Measurements from ENCODE around the gene LRIT1. TPM values are rescaled to one million over a fixed set of nuclear protein-coding genes. Genes with fewer than 3 reads are reported as not detected.

LRIT1 gene
- total RNA-seq, 1 donor from 2014 or later, result not detected

- no peak for DNase-seq
Observed at GRCh38 chr10:84254552-84255478, 13.5 kb upstream of the LRIT1 start.

DNA sequence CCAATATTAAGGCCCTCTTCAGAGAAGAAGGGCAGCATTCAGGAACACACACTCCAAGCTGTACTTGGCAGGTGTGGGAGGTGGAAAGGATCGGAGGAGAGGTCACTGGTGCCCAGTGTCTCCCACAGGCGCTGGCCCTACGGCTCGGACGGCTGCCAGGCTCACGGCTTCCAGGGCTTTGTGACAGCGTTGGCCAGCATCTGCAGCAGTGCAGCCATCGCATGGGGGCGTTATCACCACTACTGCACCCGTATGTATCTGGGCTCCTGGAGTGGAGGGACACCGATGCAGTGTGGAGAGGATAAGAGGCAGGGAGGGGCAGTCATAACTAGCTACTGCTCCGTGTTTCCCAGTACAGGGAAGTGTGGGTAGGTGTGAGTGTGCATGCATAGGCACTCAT, 7.4 kb upstream of the LRIT1 start:
- no peak for DNase-seq

DNA sequence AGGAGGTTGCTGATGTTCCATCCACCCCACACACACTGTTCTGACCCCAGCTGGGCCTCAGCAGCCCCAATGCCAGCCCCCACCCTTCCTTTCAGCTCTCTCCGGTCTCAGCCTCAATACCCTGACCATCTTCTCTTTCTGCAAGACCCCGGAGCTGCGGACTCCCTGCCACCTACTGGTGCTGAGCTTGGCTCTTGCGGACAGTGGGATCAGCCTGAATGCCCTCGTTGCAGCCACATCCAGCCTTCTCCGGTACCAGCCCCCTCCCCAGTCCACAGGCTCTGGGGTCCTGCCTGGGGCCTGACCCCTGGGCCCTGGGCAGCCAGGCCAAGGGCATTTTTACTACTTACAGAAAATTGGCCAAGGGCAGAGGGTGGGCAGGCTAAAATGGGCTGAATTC, 6.2 kb upstream of the LRIT1 start:
- no peak for DNase-seq

DNA sequence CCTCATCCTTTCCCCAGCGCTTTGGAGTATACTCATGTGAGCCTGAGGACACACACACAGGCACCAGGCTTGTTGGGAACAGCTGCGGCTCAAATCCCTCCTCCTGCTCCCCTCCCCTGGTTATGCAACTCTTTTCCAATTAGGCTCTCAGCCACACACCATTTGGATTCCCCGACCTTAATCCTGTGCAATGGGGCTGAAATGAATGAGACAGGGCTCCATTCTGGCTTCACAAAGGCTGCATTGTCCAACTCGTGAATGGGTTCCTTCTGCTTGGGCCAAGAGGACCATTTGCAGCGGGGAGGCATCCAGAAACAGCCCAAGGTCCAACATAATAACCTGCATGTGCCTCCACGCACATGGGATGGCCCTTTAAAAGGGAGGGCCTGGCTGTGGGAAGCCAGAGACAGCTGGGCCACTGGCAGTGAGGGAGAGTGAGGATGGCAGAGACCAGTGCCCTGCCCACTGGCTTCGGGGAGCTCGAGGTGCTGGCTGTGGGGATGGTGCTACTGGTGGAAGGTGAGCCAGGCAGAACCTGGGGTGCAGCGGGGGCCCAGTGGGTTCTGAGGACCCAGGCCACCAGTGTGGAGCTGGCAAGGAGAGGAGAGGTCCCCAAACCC, 3.4 kb upstream of the LRIT1 start, which contains the start of gene RGR:
RGR (plus strand) TSS at position 403 of the 620 bp plus-strand sequence; CDS start at position 441, 38 bp downstream.
- DNase-seq, result peak; percentile 95

DNA sequence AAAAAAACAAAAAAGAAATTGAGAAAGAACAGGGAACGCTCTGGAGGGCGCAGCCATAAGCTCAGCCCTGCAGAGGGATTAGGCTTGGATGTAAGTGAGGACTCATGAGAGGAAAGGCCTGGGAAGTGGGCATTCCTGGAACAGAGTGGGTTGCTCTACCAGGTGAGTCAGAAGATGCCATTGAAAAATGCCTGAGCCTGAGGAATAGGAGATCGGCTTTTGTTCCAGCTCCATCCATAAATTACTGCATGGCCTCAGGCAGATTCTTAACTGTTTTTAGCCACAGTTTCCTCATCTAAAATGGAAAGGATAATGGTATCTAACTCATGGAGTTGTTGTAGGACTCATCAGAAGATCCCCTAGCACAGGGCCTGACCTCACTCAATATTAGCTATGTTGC, 2.4 kb upstream of the LRIT1 start:
- no peak for DNase-seq

GRCh38 chr10:84238909-84239308, 2.4 kb downstream of the LRIT1 start:
- no peak for DNase-seq

- DNase-seq, result no peak
Observed at GRCh38 chr10:84237199-84238051, 3.9 kb downstream of the LRIT1 start.

GRCh38 chr10:84236807-84237198, 4.5 kb downstream of the LRIT1 start:
- DNase-seq, result no peak

DNA sequence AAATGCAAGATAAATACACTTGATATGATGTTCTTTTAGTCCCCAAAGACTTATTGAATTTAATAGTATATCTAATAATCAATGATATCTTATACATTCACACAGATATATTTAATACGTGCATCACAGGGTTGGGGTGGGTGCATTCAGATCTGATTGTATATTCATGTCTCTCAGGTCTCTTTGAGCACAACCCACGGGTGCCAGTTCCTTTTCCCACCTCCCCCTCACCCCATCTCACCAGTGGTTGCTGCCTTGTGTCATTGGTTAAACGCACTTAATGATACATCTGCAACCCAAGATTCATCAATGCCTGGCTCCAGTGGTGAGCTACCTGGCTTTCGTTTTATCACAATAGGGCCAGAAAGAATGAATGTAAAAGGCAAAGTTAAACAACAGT, 6.2 kb downstream of the LRIT1 start:
- DNase-seq, result no peak

DNA sequence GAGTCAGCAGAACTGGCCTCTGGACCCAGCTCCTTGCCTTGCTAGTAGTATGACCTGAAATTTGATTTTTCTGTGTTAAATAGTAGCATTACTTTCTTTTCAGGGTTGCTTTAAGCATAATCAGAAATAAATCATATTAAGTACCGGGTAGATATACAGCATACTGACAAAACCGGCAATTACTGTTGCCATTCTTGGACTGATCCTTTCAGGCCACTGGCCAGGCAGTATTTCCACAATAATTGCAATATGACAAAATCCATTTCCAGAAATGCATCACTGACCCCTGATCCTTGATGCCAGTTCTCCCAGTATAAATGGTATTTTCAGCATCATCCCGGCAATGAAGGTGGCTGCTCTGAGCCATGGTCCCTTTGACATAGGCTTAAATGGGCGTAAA, 6.9 kb downstream of the LRIT1 start:
- no peak for DNase-seq

- no peak for DNase-seq
Observed at GRCh38 chr10:84233940-84234339, 7.4 kb downstream of the LRIT1 start.

DNA sequence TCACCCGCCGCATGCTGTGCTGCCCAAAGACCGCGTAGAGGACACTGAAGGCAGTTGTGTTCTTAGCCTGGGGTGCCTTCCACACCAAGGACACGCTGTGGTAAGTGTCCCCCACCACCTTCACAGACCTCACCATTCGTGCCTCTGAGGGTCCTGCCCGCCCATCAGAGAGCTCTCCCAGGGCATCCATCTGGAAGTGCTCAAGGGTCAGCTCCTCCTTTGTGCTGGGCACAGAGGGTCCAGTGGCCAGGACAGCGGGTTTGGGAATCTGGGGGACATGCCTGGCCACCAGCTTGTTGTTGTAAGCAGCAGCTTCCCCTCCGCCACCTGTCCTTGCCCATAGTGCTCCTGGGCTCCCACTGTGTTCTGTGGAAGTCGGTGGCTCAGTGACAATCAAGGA, 9.0 kb downstream of the LRIT1 start:
- no peak for DNase-seq

- DNase-seq, result no peak
Observed at GRCh38 chr10:84230359-84230758, 11.0 kb downstream of the LRIT1 start.

GRCh38 chr10:84227810-84228209, 13.5 kb downstream of the LRIT1 start:
- no peak for DNase-seq

- no peak for DNase-seq
Observed at GRCh38 chr10:84226616-84227015, 14.7 kb downstream of the LRIT1 start.

DNA sequence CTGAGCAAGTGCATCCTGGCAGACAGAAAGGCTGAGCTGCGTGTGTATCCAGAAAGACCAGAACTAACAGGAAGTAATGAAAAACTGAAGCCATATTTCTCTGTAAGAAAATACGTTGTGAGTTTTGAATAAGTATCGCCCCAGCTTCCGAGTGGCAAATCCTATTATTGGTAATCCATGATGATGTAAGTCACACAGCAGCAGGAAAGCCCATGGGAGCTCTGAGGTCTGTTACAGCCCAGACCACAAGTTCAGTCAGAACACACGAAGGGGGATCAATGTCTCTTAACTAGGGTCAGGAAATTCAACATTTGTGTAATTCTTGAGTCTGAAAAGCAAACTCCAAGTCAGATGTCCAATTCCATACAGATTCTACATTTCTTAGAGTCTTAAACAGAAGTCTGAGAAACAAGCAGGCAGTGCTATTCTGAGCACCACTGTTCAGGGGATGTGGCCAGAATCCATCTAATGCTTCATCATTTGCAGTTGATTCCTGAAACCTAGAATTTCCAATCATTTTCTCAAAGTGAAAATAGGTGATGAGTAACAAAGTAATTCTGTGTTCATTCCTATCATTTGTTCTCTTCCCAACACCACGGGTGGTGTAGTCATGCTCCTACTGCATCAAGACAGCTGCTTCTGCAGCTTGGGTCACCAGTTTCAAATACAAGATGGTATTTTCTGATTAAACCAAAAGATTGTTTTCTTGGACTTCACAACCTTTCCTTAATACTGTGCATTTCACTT, 15.7 kb downstream of the LRIT1 start, which contains the start of gene LRIT2:
LRIT2 (minus strand) TSS at position 118 of the 747 bp plus-strand sequence; CDS start at position 94, 24 bp downstream.
- DNase-seq, result peak; percentile 29

DNA sequence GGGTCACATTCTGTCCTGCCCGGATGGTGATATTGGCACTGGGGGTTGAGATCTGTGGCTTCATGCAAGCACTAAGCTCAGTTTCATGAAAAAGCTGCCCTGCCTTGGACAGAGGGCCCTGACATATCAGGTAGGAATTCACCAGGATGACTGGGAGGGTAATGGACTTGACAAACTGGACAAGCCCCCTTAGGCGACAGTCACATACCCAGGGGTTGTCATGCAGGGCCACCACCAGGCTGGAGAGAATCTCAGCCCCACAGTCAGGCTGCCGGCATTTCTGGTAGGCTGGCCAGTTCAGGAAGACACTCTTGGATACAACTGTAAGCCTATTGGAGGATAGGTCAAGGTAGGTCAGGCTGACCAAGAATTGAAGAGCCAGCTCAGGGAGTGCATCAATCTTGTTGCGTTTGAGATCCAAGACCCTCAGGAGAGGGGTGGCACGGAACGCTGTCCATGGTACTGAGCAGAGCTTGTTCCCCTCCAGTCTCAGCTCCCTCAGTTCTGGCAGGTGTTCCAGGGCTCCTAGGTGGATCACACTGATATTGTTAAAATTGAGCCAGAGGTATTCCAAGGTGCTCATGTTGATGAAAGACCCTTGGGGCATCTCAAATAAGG, 16.8 kb downstream of the LRIT1 start:
- peak; percentile 61 for DNase-seq

DNA sequence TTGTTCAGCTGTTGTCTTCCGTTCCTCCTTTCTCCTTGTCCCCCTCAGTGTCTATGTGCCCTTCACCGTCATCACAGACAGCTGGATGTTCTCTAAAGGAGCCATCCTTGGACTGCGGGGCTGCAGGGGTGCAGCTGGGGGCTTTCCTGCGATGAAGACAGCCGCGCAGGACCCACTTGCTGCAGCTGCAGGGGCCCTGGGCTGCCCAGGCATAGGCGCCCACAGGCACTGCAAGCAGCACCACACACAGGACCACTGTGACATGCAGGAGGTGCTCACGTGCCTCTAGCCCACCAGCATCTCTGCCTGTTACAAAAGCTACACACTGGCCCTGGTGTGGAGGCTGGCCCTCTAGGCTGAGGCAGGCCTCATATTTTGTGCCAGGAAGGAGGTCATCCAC, 19.4 kb downstream of the LRIT1 start:
- DNase-seq, result no peak

GRCh38 chr10:84217746-84218145, 23.6 kb downstream of the LRIT1 start:
- DNase-seq, result peak; percentile 27

- no peak for DNase-seq
Observed at GRCh38 chr10:84216834-84217233, 24.5 kb downstream of the LRIT1 start.

DNA sequence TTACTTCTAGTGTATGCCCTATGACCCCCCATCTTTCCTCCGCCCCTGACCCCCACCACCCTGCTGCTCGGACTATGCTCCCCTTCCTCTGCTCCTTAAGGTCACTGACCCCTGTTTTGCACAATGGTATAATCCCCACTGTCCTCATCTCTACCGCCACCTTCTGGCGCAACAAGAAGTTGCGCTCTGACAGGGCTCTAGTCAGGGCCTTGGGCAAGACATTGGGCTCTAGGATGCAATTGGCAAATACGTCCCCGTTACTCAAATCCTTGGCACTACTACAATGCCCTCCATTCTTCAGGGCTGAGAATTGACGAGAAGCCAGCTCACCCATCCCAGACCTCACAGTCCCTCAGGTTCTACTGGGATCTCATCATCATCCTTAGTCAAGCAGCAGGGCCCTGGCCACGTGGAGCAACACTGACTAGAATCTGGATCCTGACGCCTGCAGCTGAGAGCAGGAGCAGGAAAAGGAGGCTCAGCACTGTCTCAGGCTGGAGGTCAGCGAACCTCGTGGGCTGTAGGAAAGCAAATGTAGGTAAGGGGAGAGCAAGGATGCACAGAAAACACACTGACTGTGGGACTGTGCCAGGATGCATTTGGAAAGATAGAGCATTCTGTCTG, 26.6 kb downstream of the LRIT1 start:
- no peak for DNase-seq

Measured in tongue (tissue), 2 donors.